AG04450 (cell line): ENCODE data around the gene SEMA3A. TPM values are rescaled to one million over a fixed set of nuclear protein-coding genes. Genes with fewer than 3 reads are reported as not detected.

Experiments
- CTCF ChIA-PET: fragments of 300-600, 350-600 bp; formaldehyde crosslinking; extraction: SDS; loops from one replicate; lab custom pipeline; 2022; ENCODE audit warnings: antibody characterized with exemption, inconsistent platforms; lab: Charles Lee
- POLR2A ChIA-PET: fragments of 350-600 bp; formaldehyde crosslinking; extraction: SDS; loops from one replicate; lab custom pipeline; 2021; ENCODE audit warnings: antibody characterized with exemption, inconsistent platforms; lab: Yijun Ruan, JAX
- DNase-seq: peaks from one replicate; pipeline ENCODE4 v3.0.0-alpha.2; 2011; ENCODE audit warnings: low read depth, low spot score
- H3K27ac ChIP-seq: one replicate; pipeline ENCODE4 v1.5.1; 2012; ENCODE audit warnings: low read depth, low read length, control low read depth
- H3K27me3 ChIP-seq: one replicate; pipeline ENCODE4 v1.6.0; 2012; ENCODE audit warnings: low read length; ENCODE audit not compliant: control insufficient read depth, insufficient read depth
- H3K4me3 ChIP-seq: 2 replicates; pipeline ENCODE4 v1.5.1; 2011; ENCODE audit warnings: mild to moderate bottlenecking, low read depth, low read length, control low read depth
- H3K9me3 ChIP-seq: 2 replicates; pipeline ENCODE4 v1.5.1; 2012; ENCODE audit warnings: low read length; ENCODE audit not compliant: control insufficient read depth, insufficient read depth
- polyA plus RNA-seq: library from polyadenylated mRNA; depleted of rRNA; stranded (reverse); fragments of >200 nt; gene quantifications from 2 replicates; pipeline ENCODE4 v1.2.3, GENCODE V29; 2011
- TF ChIP-seq, protein P1 (sequence below): IDR thresholded peaks from 2 replicates; pipeline ENCODE4 v1.5.1; 2011; ENCODE audit warnings: low read depth, low read length, control low read depth, inconsistent platforms

The SEMA3A gene
- polyA plus RNA-seq, 1 experiment: 80.2 TPM

DNA sequence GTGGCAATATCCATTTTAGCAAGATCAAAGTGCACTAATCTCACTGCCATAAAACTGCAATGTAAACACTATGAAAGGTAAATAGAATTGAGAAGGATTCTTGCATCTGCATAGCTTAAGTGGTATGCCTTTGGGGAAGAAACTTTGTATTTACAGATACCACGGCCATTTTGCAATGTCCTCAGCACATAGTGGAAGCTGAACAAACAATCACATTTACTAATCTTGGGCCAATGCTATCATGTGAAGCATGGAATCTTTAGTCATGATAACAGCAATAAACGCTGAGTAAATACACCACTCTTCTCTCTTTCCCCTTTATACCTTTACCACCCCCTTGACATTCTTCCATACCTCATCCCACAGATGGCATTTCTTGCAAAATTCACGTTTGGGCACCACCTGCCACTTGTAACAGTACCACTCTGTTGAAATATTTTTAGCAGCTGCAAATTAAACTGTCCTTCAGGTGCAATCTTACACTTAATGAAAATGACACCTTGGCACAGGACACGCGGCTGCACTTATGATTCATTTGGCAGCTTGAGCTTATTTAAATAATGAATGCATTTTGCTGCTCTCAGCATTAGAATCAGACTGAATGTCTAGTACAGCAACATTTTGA, 171.8 kb downstream of the SEMA3A start:
- no peak for DNase-seq
- Histone ChIP-seq H3K4me3 (no peak overlapping the region), H3K27ac (no peak overlapping the region), H3K27me3 (no peaks in the 10 kb centered on the region), H3K9me3 (no peaks in the 10 kb centered on the region)
- TF ChIP-seq, protein P1, sequence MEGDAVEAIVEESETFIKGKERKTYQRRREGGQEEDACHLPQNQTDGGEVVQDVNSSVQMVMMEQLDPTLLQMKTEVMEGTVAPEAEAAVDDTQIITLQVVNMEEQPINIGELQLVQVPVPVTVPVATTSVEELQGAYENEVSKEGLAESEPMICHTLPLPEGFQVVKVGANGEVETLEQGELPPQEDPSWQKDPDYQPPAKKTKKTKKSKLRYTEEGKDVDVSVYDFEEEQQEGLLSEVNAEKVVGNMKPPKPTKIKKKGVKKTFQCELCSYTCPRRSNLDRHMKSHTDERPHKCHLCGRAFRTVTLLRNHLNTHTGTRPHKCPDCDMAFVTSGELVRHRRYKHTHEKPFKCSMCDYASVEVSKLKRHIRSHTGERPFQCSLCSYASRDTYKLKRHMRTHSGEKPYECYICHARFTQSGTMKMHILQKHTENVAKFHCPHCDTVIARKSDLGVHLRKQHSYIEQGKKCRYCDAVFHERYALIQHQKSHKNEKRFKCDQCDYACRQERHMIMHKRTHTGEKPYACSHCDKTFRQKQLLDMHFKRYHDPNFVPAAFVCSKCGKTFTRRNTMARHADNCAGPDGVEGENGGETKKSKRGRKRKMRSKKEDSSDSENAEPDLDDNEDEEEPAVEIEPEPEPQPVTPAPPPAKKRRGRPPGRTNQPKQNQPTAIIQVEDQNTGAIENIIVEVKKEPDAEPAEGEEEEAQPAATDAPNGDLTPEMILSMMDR: no peak
- POLR2A ChIA-PET: no interaction called here
- CTCF ChIA-PET: interaction anchor here (0.6 to 1.2 kb wide), 3 partner anchors 369 to 1008 kb away, joined by 3 read pairs; no protein-coding TSS in a partner anchor

DNA sequence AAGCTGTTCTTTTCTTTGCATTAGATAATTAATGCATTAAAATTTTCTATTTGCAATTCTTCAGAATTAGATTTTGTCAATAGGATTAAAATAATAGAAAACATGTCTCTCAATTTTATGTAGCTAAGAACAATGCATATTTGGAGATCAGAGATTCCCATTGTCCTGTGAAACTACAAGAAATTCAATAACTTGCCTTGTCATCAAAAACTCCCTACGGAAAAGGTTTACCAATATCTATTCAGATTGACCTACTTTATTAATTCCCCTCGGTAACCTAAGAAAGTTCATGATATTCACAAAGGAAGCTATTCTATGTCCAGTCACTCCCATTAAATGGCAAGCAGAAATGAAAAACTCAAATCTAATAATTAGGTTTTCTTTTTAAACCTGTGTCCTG, 172.6 kb downstream of the SEMA3A start:
- H3K27ac ChIP-seq: no peak overlapping the region
- POLR2A ChIA-PET: no interaction called here
- no peak overlapping the region for H3K4me3 ChIP-seq
- no peaks in the 10 kb centered on the region for H3K27me3 ChIP-seq
- H3K9me3 ChIP-seq: no peaks in the 10 kb centered on the region
- CTCF ChIA-PET: interaction anchor here (1.2 kb wide), 1 partner anchor 1009 kb away, joined by 3 read pairs; no protein-coding TSS in a partner anchor
- no peak for DNase-seq
- TF ChIP-seq, protein P1: no peak

DNA sequence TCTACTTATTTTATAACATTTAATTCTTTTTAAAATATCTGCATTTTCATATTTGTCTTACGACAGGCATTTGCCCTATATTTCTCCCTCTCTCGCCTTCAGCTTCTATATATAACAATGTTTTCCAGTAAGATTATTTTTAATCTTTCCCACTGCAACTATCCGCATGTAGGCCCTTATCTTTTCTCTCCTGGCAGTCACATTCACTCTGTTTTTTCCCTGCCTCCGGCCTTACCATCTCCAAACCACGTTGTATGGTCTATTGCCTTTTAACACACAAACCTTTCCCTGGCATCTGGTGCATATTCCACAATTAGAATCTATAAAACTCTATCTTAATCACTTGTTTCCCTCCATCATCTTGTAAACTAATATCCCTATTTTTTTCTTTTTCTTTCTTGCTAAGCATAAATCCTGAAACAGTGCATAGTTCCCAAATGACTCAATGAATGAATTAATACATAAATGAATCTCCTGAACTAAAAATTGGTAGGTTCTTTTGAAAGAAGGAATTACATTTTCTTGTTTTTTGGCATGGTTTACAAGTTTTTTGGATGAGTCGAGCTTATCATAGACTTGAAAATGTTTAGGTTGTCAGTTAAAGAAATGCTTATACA, 173.2 kb downstream of the SEMA3A start:
- ChIA-PET POLR2A (no interaction called here), CTCF (no interaction called here)
- no peaks in the 10 kb centered on the region for H3K27me3 ChIP-seq
- no peak for DNase-seq
- no peak overlapping the region for H3K27ac ChIP-seq
- no peak overlapping the region for H3K4me3 ChIP-seq
- TF ChIP-seq, protein P1: no peak
- H3K9me3 ChIP-seq: no peaks in the 10 kb centered on the region

DNA sequence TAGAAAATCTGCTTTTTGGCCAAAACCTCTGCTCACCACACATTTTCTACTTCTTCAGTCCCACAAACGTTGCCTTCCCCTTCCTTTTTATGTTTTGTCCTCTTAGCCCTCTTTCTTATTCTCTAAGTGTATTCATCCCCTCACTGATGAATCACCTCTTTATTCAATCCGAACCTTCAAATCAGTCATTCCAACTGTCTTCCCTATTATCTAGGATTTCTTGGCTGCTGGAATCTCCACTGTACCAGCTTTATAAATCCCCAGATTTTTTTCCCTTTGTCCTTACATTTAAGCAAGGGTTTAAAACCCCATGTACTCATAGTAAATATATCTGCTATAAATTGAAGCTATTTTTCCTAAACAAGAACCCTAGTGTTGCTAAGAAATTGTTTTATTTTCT, 176.9 kb downstream of the SEMA3A start:
- H3K9me3 ChIP-seq: no peaks in the 10 kb centered on the region
- TF ChIP-seq, protein P1: no peak
- H3K4me3 ChIP-seq: no peak overlapping the region
- POLR2A ChIA-PET: no interaction called here
- no peak for DNase-seq
- H3K27me3 ChIP-seq: no peaks in the 10 kb centered on the region
- no peak overlapping the region for H3K27ac ChIP-seq
- CTCF ChIA-PET: no interaction called here

DNA sequence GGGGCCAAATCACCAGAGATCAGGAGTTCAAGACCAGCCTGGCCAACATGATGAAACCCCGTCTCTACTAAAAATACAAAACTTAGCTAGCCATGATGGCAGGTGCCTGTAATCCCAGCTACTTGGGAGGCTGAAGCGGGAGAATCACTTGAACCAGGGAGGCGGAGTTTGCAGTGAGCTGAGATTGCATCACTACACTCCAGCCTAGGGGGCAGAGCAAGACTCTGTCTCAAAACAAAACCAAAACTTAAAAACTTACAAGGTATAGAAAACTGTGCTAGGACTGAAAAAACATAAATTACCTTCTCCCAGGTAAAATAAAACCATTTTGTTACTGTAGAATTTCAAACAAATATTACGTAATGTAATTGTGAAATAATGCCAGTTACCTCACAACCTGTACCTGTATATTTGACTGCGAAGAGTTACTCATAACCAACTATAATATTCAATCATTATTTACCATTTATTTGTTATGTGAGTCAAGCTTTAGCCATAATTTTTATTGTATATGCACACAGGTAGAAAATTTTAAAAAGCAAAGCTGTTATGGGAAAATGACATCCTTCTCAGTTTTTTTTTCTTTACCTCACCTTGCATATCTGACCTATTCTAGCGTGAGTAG, 180.9 kb downstream of the SEMA3A start:
- no peaks in the 10 kb centered on the region for H3K27me3 ChIP-seq
- TF ChIP-seq, protein P1: no peak
- ChIA-PET CTCF (no interaction called here), POLR2A (interaction anchor here (0.5 to 0.7 kb wide), 2 partner anchors 26 to 61 kb away, joined by 3 to 4 read pairs; no protein-coding TSS in a partner anchor)
- H3K4me3 ChIP-seq: no peak overlapping the region
- H3K9me3 ChIP-seq: no peaks in the 10 kb centered on the region
- no peak for DNase-seq
- H3K27ac ChIP-seq: no peak overlapping the region
